Stimulated activated CD8-positive, alpha-beta memory T cell treated with anti-CD3 and anti-CD28 coated beads, Interleukin-7, amount 100 ng/mL, for 1 hour (primary cell): ENCODE measurements around the gene PLAGL1.

Experiments used
- DNase-seq, 2 donors: peaks; one replicate each; pipeline ENCODE4 v3.0.0-alpha.2; 2020; ENCODE audit warnings: low read depth in 2 of 2

Gene PLAGL1

DNA sequence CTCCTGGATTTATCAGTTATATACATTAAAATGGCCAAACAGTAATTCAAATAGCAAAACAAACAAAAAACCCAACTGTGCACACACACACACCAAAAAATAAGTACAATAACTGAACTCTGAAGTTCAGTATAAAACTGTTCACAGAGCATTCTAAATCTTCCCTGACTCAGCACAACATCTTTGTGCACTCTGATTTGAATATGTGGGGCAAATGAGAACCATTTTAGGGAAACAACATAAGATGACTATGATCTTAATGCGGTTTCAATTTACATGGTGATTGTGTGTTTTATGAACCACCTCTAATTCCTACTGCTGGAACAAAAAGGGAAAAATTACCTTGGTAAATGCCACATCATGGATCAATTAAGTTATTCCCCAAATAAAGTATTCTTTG lies 41.7 kb downstream of the PLAGL1 start:
- DNase-seq, result no peak

DNA sequence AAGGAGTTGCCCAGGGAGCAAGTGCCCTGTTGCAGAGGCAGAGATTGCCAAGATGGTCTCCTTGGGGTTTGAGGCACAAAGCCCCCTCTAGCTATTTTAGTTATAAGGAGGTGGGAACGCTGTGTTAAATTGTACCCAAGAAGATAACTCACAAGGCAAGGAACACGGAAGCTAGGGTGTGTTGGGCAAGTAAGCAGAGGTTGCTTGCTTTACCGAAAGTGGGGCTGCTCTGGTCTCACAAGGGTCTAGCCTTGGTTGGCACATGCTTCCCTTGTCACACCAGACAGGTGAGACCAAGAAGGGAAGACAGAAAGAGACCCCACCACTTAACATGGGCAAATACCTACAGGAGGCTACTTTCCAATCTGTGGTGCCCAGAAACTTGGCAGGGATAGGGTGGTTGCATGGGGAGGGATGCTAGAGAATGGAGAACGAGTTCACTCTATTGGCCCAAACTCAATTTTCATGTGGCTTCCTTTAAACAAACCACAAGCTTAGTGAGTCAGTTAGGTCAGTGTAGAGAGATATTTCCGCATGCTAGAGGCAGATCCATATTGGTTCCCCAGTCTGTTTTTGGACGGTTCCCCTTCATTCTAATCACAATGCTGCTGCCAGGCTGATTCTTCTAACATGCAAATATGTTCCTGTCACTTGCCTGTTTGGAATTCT lies 42.4 kb downstream of the PLAGL1 start:
- DNase-seq, result no peak

DNA sequence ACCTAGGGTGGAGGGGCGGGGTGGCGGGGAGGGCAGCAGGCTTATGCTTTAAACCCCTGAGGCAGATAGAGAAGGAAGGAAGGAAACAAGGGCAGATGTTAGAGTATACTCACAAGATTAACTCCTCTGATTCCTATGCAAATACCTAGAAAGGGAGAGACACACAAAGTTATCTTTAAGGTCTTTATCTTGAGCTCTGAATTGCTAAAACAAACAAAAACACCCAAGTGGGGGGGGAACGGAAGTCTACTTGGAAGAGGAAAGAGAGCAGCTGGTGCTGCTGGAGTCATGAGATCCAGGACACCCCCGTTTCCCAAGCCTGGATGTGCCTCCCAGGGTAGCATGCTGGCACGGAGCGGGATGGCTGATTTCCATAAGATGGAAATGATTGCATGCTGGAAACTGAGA lies 43.4 kb downstream of the PLAGL1 start:
- no peak for DNase-seq

DNA sequence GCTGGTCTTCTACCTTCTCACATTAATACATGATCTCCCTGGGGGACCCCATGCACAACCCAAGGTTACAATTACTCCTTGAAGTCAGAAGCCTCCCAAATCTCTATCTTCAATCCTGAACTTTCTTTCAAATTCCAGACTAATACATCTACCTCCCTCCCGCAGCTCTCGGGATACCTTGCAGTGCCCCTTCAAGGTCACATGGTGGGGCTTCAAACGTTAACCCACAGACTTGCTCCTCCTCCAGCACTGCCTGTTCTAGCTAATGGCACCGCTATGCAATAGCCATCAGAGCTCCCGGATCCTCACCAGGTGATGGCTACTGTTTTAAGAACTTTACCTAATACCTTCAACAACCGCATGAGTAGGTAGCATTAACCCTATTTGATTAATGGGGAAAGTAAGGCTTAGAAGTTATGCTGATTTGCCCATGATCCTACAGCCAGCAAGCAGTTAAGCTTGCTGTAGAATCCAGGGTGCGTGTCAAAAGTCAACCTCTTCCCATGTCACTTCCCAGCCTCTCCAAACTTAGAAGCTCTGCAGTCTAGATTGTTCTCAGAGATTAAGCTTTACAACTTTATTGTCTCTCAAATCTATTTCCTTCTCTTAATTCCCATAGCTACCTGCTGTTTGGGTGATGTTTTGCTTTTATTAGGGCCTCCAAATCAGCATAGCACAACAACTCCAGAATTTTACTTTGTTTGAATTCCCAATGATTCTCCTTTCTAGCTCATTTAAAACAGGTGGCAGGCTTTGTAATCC lies 44.7 kb downstream of the PLAGL1 start:
- no peak for DNase-seq

GRCh38 chr6:143961886-143962878 lies 45.9 kb downstream of the PLAGL1 start:
- DNase-seq, result no peak

- DNase-seq, result no peak
Observed at GRCh38 chr6:143961066-143961465, 47.0 kb downstream of the PLAGL1 start.

GRCh38 chr6:143959927-143960326 lies 48.1 kb downstream of the PLAGL1 start:
- no peak for DNase-seq

- DNase-seq, result no peak
Observed at GRCh38 chr6:143958839-143959399, 49.1 kb downstream of the PLAGL1 start.

DNA sequence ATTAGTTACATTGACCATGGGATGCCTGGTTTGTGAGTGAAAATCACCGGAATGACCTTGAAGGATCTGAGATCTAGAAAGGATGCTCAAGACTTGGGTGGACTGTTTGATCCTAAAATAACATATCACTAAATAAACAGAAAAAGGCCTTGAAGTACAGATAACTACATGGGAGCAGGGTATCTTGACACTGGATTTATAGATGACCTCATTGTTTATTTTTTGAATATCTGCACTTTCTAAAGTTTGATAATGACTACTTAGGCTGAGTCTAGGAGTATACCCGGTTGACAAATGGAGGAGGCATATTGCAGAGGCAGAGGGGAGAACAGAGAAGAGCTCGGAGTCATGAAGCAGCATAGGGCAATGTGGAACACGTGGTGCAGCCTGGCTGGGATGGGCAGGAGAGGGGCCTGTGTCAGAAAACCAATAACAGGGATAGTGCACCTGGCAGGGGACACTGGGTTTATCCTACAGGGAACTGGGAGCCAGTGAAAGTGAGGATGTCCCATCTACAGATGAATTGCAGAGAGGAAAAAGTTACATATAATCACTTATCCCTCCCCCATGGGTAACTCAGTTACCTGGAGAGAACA lies 50.3 kb downstream of the PLAGL1 start:
- no peak for DNase-seq

- no peak for DNase-seq
Observed at GRCh38 chr6:143955971-143956370, 52.1 kb downstream of the PLAGL1 start.

- DNase-seq, result no peak
Observed at GRCh38 chr6:143953922-143954321, 54.1 kb downstream of the PLAGL1 start.

DNA sequence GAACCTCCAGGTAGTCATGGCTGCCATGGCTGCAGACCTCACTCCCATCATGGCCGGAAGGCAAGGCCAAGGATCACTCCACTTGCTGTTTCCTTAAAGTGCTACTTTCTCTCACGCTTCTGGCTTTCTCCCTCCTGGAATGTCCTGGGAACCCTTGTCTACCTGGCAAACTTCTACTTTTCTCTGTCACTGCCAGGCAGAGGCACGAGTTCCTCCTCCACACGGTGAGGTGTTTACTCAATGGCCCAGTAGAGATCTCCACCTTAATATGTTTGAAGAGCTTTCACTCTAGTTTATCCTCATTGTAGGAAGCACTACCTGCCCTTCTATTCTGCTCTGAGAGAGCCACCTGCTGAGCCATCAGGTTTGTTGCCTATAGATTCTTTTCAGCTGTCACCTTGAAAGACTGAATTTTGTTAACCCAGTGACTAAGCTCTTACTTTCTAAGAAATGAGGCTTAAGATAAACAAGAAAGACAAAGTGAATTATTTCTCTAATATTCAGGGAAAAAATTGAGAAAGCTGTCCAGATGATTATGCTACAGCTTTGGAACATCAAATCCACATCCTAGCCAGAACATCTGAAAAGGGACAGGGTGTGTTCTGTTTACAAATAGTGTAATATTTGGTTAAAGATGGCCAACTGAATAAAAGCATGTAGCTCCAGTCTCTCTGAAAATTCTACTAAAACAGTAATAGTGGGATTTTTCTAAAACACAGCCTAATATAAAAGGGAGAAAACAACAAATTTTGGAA lies 54.9 kb downstream of the PLAGL1 start:
- no peak for DNase-seq

DNA sequence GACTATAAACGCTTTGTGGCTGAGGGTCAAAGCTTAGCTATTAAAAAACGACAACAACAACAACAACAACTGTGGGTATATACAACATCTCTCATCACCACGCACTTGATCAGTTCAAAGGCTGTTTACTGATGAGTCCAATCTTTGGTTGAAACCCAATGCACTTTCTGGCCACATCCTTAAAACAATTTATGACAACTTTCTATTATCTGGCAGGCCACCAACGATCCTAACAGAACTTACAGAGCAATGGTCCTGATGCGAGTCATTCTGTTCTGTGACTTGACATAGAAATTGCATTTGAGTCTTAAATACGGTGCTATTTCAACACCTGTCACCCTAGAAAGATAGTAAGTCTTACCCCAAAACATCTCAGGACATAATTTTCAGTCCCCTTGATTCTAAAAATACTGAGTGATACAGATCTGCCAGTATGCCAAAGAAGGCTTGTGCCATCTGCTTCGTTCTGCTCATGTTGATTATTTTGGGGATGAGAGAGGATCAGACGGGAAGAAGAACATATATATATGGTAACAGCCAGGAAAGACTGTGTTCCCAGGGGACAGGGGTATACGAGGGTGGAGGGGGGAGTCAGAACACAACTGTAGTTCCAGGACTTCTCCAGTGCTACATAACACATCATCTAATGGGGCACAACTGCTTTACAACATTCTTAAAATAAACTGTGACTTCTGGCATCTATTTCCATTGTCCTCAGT lies 55.8 kb downstream of the PLAGL1 start:
- DNase-seq, result no peak

- DNase-seq, result no peak
Observed at GRCh38 chr6:143950875-143951274, 57.2 kb downstream of the PLAGL1 start.

GRCh38 chr6:143949962-143950361 lies 58.1 kb downstream of the PLAGL1 start:
- no peak for DNase-seq

- no peak for DNase-seq
Observed at GRCh38 chr6:143949535-143949934, 58.5 kb downstream of the PLAGL1 start.

GRCh38 chr6:143948208-143948607 lies 59.9 kb downstream of the PLAGL1 start:
- DNase-seq, result no peak

- DNase-seq, result peak; percentile 11 to 41
Observed at GRCh38 chr6:143941852-143942627, 66.0 kb downstream of the PLAGL1 start.

DNA sequence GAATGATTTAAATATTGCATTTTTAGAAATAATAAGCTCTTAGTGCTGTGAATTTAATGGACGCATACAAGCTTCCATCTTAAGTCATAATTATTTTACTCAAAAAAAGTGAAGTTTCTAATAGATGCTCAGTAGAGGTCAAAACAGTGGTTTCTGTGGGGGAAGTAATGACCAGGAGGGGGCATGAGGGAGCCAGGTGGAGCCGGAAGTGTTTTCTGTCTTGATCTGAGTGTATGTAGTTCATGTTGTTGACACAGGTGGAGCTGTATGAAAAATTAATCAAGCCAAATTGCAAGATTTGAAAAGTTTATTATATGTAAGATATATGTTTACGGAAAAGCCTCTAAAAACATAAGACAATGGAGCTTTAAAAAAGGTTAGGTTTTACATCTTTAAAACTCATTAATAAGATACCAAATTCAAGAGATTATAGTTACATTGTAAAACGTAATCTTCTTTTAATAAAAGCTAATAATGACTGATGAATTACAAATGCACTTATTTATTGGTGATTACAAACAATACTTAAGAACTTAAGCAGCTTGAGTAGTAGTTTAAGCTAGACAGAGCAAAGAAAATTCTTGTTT lies 68.0 kb downstream of the PLAGL1 start:
- peak; percentile 10 to 20 for DNase-seq
